ENCODE data around the gene RASGRF2.

- TF ChIP-seq CTCF (IDR thresholded peaks at IDR 0.05; ENCODE audit: poor library complexity, severe bottlenecking), result no peak
- TF ChIP-seq REST (IDR thresholded peaks at IDR 0.05; ENCODE audit: borderline replicate concordance), result no peak
- no peak for TF ChIP-seq EP300 (conservative IDR thresholded peaks at IDR 0.05; ENCODE audit: poor library complexity, severe bottlenecking)
- no peak for TF ChIP-seq POLR2AphosphoS5 (IDR thresholded peaks at IDR 0.05)
- no peak for TF ChIP-seq RAD21 (conservative IDR thresholded peaks at IDR 0.05)
Measured at GRCh38 chr5:80953587-80953986, 6.6 kb upstream of the RASGRF2 start.
